ENCODE data around the gene DHRS4L2.
"Not testable (repeated sequence)": the region's sequence is repeated elsewhere in the genome, so short reads cannot be mapped to it uniquely, and the experiment has no call there.

Gene DHRS4L2

DNA sequence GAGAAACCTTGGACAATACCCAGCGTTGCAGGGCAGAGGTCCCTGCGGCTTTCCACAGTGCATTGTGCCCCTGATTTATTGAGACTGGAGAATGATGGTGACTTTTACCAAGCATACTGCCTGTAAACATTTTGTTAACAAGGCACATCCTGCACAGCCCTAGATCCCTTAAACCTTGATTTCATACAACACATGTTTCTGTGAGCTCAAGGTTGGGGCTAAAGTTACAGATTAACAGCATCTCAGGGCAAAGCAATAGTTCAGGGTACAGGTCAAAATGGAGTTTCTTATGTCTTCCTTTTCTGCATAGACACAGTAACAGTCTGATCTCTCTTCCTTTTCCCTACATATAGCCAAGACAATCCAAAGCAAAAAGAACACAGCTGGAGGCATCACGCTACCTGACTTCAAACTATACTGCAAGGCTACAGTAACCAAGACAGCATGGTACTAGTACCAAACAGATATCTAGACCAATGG lies 36.2 kb downstream of the DHRS4L2 start:
- not testable (repeated sequence) for H3K36me3 ChIP-seq (ENCODE audit: control insufficient read depth, insufficient read depth, low read length); H3K27ac ChIP-seq (ENCODE audit: low read depth, low read length, severe bottlenecking); H3K4me1 ChIP-seq (ENCODE audit: control insufficient read depth, insufficient read depth, low read length, poor library complexity, severe bottlenecking); H3K9me3 ChIP-seq (ENCODE audit: control insufficient read depth, low read length); H3K4me3 ChIP-seq (ENCODE audit: extremely low read depth, insufficient read depth, low read length, poor library complexity, severe bottlenecking)
- WGBS, 2 experiments (ENCODE audit: insufficient coverage in 2 of 2) = 86% methylated on average over 1 of the region's 3 CpGs; no CpG with 5 or more reads in 1 of the 2 experiments

DNA sequence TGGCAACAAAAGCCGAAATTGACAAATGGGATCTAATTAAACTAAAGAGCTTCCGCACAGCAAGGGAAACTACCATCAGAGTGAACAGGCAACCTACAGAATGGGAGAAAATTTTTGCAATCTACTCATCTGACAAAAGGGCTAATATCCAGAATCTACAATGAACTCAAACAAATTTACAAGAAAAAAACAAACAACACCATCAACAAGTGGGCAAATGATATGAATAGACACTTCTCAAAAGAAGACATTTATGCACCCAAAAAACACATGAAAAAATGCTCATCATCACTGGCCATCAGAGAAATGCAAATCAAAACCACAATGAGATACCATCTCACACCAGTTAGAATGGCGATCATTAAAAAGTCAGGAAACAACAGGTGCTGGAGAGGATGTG lies 41.0 kb downstream of the DHRS4L2 start:
- WGBS, 2 experiments (ENCODE audit: insufficient coverage in 2 of 2) = no CpG with 5 or more reads among the region's 3 CpGs
- H3K4me3 ChIP-seq (ENCODE audit: extremely low read depth, insufficient read depth, low read length, poor library complexity, severe bottlenecking); H3K4me1 ChIP-seq (ENCODE audit: control insufficient read depth, insufficient read depth, low read length, poor library complexity, severe bottlenecking); H3K27ac ChIP-seq (ENCODE audit: low read depth, low read length, severe bottlenecking); H3K36me3 ChIP-seq (ENCODE audit: control insufficient read depth, insufficient read depth, low read length): not testable (repeated sequence)
- peaks cover 24% of the 10 kb centered on the region for H3K9me3 ChIP-seq (ENCODE audit: control insufficient read depth, low read length)

DNA sequence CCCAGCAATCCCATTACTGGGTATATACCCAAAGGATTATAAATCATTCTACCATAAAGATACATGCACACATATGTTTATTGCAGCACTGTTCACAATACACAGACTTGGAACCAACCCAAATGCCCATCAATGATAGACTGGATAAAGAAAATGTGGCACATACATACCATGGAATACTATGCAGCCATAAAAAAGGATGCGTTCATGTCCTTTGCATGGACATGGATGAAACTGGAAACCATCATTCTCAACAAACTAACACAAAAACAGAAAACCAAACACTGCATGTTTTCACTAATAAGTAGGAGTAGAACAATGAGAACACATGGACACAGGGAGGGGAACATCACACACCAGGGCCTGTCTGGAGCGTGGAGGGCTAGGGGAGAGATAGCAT lies 42.6 kb downstream of the DHRS4L2 start:
- H3K27ac ChIP-seq (ENCODE audit: low read depth, low read length, severe bottlenecking); H3K4me1 ChIP-seq (ENCODE audit: control insufficient read depth, insufficient read depth, low read length, poor library complexity, severe bottlenecking); H3K36me3 ChIP-seq (ENCODE audit: control insufficient read depth, insufficient read depth, low read length); H3K4me3 ChIP-seq (ENCODE audit: extremely low read depth, insufficient read depth, low read length, poor library complexity, severe bottlenecking): not testable (repeated sequence)
- H3K9me3 ChIP-seq (ENCODE audit: control insufficient read depth, low read length) = peaks cover 24% of the 10 kb centered on the region
- no CpG with 5 or more reads among the region's 2 CpGs for WGBS, 2 experiments (ENCODE audit: insufficient coverage in 2 of 2)

DNA sequence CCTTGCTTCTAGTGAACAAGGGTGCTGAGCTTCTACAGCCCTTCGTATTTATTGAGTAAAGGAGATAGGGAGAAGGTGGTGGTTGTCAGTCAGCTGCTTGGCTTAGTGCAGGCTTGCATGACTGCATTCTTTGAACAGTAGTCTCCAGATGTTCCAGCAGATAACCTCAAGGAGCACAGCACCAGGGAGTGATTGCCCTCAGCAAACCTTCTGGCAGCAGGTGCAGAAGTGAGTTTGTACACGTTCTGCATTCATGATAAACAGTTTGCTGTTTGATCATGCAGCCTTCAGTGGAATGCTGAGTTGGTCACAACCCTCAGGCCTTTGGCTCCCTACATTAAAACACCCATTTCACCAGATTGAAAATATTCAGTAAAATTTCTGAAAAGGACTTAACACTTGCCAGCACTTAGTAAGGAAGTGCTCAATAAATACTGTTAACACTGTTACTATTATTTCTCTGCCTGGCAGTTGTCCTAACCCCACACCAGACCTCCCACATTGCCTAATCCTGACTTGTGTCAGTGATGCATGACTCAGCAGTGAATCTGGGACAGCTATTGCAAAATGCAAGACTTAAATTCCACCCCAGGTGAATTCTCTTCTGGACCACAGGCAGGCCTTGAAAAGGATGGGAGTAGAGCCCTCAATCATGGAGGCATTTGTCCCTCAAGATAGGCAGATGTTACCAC lies 44.1 kb downstream of the DHRS4L2 start:
- H3K4me3 ChIP-seq (ENCODE audit: extremely low read depth, insufficient read depth, low read length, poor library complexity, severe bottlenecking) = no peak overlapping the region
- H3K9me3 ChIP-seq (ENCODE audit: control insufficient read depth, low read length) = peaks cover 24% of the 10 kb centered on the region
- 64 to 94% methylated on average over 2 of the region's 2 CpGs for WGBS, 2 experiments (ENCODE audit: insufficient coverage in 2 of 2)
- H3K27ac ChIP-seq (ENCODE audit: low read depth, low read length, severe bottlenecking) = no peak overlapping the region
- no peaks in the 10 kb centered on the region for H3K36me3 ChIP-seq (ENCODE audit: control insufficient read depth, insufficient read depth, low read length)
- peaks cover 3% of the 10 kb centered on the region for H3K4me1 ChIP-seq (ENCODE audit: control insufficient read depth, insufficient read depth, low read length, poor library complexity, severe bottlenecking)

DNA sequence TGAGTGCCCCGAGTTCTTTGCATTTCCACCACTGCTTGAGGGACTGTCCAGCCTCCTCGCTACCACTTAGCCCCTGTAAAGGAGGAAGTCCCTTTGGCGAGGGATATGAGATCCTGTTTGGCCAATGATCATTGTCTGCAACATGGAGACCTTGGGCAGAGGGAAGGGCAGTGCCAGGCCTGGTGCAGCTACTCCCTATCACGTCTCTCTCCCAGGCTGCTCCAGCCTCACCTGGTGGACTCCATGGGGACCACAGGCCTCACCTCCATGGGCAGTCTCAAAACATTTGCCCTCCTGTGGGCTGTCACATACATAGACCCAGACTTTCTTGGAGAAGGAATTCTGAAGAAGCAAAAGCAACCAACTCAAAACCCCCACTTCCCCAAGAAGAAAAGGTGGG lies 47.0 kb downstream of the DHRS4L2 start:
- WGBS, 2 experiments (ENCODE audit: insufficient coverage in 2 of 2) = 60% methylated on average over 1 of the region's 4 CpGs; no CpG with 5 or more reads in 1 of the 2 experiments
- peaks cover 22% of the 10 kb centered on the region for H3K9me3 ChIP-seq (ENCODE audit: control insufficient read depth, low read length)
- not testable (repeated sequence) for H3K4me1 ChIP-seq (ENCODE audit: control insufficient read depth, insufficient read depth, low read length, poor library complexity, severe bottlenecking); H3K27ac ChIP-seq (ENCODE audit: low read depth, low read length, severe bottlenecking); H3K36me3 ChIP-seq (ENCODE audit: control insufficient read depth, insufficient read depth, low read length)
- peak overlapping the region; percentile 50 for H3K4me3 ChIP-seq (ENCODE audit: extremely low read depth, insufficient read depth, low read length, poor library complexity, severe bottlenecking)

DNA sequence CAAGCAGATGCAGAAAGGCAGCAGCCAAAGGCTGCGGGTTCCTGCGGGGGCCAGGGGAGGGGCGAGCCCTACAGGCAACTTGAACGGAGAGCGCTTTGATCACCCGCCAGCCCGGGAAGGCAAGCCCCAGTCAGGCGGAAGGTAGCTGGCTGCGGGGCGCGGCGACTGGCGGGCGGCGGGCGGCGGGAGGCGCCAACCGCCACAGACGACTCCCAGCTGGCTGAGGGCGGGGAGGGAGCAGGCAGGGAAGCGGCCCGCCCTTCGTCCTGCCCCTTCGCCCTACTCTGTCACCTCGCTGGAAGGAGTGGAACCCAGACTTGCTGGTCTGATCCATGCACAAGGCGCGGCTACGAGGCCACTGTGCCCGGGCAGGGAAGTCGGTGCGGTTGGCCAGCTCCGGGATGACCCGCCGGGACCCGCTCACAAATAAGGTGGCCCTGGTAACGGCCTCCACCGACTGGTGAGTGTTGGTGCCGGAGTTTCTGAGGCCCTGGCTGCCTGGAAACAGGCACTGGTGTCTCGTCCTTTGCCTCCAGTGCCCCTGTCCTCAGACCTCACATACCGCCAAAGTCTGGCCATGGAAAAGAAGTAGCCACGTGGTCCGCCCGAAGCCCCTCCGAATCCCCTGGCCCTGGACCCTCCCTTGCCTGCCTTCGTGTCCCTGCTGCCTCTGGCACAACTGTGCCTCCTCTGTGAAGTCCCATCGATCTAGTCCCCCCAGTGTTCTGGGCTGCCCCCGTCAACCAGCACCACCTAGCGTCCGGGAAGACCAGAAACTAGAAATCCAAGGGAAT lies 47.6 kb downstream of the DHRS4L2 start:
- peak overlapping the region; percentile 71 for H3K27ac ChIP-seq (ENCODE audit: low read depth, low read length, severe bottlenecking)
- no peaks in the 10 kb centered on the region for H3K36me3 ChIP-seq (ENCODE audit: control insufficient read depth, insufficient read depth, low read length)
- H3K4me3 ChIP-seq (ENCODE audit: extremely low read depth, insufficient read depth, low read length, poor library complexity, severe bottlenecking) = peak overlapping the region; percentile 50
- 1% methylated on average over 44 to 47 of the region's 50 CpGs for WGBS, 2 experiments (ENCODE audit: insufficient coverage in 2 of 2)
- peaks cover 16% of the 10 kb centered on the region for H3K9me3 ChIP-seq (ENCODE audit: control insufficient read depth, low read length)
- peaks cover 3% of the 10 kb centered on the region for H3K4me1 ChIP-seq (ENCODE audit: control insufficient read depth, insufficient read depth, low read length, poor library complexity, severe bottlenecking)

DNA sequence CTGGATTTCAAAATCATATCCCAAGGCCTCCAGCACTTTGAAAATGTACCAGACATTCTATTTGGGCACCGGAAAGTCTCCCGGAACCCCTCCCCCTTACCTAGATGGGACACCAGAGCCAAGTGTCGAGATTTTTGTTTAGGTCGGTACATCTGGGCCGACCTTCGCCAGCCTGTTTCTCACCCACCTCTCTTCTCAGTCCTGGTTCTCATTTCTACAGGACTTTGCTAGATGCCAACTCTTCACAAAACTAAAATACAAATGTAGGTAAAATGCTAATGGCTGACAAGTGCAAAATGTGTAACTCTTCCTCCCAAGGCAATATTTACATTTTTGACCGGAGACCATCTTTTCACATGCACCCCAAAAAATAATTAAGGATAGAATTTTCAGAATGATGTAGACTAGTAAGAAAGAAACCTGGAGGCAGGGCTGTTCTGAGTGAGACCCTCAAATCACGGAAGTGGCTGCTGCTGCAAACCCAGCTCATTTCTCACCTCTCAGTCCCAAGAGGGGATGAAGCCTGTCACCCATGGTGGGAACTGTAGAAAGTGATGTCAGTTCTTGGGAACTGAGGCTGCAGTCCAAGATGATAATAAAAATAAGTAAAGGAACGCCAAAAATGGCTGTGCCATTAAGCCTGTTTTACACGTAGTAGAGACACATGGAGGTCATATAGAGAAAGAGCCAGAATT lies 48.4 kb downstream of the DHRS4L2 start:
- 43 to 58% methylated on average over 3 to 5 of the region's 10 CpGs for WGBS, 2 experiments (ENCODE audit: insufficient coverage in 2 of 2)
- peak overlapping the region; percentile 50 for H3K4me3 ChIP-seq (ENCODE audit: extremely low read depth, insufficient read depth, low read length, poor library complexity, severe bottlenecking)
- H3K4me1 ChIP-seq (ENCODE audit: control insufficient read depth, insufficient read depth, low read length, poor library complexity, severe bottlenecking); H3K27ac ChIP-seq (ENCODE audit: low read depth, low read length, severe bottlenecking); H3K36me3 ChIP-seq (ENCODE audit: control insufficient read depth, insufficient read depth, low read length): not testable (repeated sequence)
- peaks cover 15% of the 10 kb centered on the region for H3K9me3 ChIP-seq (ENCODE audit: control insufficient read depth, low read length)

DNA sequence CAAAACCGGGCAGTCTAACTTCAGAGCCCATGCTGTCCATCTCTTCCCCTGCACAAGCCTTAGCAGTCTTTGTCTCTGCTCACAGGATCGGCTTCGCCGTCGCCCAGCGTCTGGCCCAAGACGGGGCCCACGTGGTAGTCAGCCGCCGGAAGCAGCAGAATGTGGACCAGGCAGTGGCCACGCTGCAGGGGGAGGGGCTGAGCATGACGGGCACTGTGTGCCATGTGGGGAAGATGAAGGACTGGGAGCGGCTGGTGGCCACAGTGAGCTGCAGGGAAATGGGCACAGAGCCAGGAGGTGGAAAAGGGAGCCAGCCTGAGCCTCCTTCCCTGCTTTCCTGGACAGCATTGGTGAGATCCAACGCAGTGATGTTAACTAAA lies 48.9 kb downstream of the DHRS4L2 start:
- peaks cover 3% of the 10 kb centered on the region for H3K4me1 ChIP-seq (ENCODE audit: control insufficient read depth, insufficient read depth, low read length, poor library complexity, severe bottlenecking)
- H3K9me3 ChIP-seq (ENCODE audit: control insufficient read depth, low read length) = peaks cover 9% of the 10 kb centered on the region
- no peak overlapping the region for H3K27ac ChIP-seq (ENCODE audit: low read depth, low read length, severe bottlenecking)
- H3K36me3 ChIP-seq (ENCODE audit: control insufficient read depth, insufficient read depth, low read length) = no peaks in the 10 kb centered on the region
- no peak overlapping the region for H3K4me3 ChIP-seq (ENCODE audit: extremely low read depth, insufficient read depth, low read length, poor library complexity, severe bottlenecking)
- 89 to 92% methylated on average over 13 of the region's 14 CpGs for WGBS, 2 experiments (ENCODE audit: insufficient coverage in 2 of 2)

DNA sequence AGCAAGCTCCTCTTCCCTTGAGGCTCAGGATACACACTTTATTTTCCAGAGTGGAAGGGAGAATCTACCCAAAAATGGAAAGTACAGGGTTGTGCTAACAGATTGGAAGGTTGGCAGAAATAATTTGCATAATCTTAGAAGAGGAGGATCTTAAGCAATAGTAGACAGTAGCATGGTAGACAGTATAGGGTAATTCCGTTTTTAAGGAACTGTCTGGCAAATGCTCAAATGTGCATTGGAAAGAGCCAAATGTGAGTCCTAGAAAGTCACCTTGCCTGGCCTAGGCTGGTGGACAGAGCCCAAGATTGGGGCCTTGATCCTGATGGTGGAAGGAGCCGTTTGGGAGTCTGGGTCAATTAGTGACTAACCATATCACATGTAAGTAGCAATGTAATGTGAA lies 50.0 kb downstream of the DHRS4L2 start:
- peaks cover 3% of the 10 kb centered on the region for H3K4me1 ChIP-seq (ENCODE audit: control insufficient read depth, insufficient read depth, low read length, poor library complexity, severe bottlenecking)
- no peak overlapping the region for H3K27ac ChIP-seq (ENCODE audit: low read depth, low read length, severe bottlenecking)
- H3K36me3 ChIP-seq (ENCODE audit: control insufficient read depth, insufficient read depth, low read length) = no peaks in the 10 kb centered on the region
- 83 to 100% methylated on average over 1 of the region's 2 CpGs for WGBS, 2 experiments (ENCODE audit: insufficient coverage in 2 of 2)
- no peak overlapping the region for H3K4me3 ChIP-seq (ENCODE audit: extremely low read depth, insufficient read depth, low read length, poor library complexity, severe bottlenecking)
- peaks cover 4% of the 10 kb centered on the region for H3K9me3 ChIP-seq (ENCODE audit: control insufficient read depth, low read length)

DNA sequence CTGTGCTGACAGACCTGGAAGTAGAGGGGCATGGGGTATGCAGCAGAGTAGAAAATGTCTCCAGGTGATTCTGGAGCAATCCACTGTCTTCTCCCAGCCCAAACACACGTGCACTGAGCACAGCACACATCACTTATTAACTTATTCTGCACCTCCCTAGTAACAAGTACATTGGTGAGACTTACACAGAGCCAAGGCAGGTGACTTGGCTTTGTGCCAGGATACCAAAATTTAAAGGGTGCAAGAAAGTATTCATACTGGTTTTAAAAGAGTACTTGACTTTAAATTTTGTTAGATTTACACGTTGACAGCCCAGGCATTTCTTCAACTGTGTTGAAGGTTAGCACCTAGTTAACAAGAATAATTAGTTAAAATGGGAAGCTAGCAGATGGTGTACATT lies 52.0 kb downstream of the DHRS4L2 start:
- 38 to 60% methylated on average over 1 to 2 of the region's 2 CpGs for WGBS, 2 experiments (ENCODE audit: insufficient coverage in 2 of 2)
- Histone ChIP-seq H3K36me3 (ENCODE audit: control insufficient read depth, insufficient read depth, low read length) (no peaks in the 10 kb centered on the region), H3K4me3 (ENCODE audit: extremely low read depth, insufficient read depth, low read length, poor library complexity, severe bottlenecking) (no peak overlapping the region), H3K4me1 (ENCODE audit: control insufficient read depth, insufficient read depth, low read length, poor library complexity, severe bottlenecking) (peaks cover 3% of the 10 kb centered on the region), H3K9me3 (ENCODE audit: control insufficient read depth, low read length) (no peaks in the 10 kb centered on the region), H3K27ac (ENCODE audit: low read depth, low read length, severe bottlenecking) (no peak overlapping the region)

Measured in mesodermal cell (in vitro differentiated cells).